Left ventricle myocardium superior (tissue), 1 donor: ENCODE data around the gene MROH2A. TPM values are rescaled to one million over a fixed set of nuclear protein-coding genes. Genes with fewer than 3 reads are reported as not detected.

Source experiments
- ATAC-seq: fragments of 200-7000 bp; cut with Tn5 transposase; one replicate; pipeline ENCODE4 v1.9.1; 2020; ENCODE audit warnings: mild to moderate bottlenecking, moderate library complexity
- DNase-seq: peaks from one replicate; pipeline ENCODE4 v3.0.0-alpha.2; 2020
- intact Hi-C: fragments of 100-400 bp; cut with micrococcal nuclease; formaldehyde crosslinking; loops from one replicate; pipeline ENCODE4 v1.11.0; 2022
- total RNA-seq: library from RNA; stranded (reverse); fragmentation: NEBNext Ultra II Directional; extraction: Animal tissue kit (Norgen Biotek cat#: 25700); gene quantifications from one replicate; pipeline ENCODE4 v1.2.1, GENCODE V29; 2021
- donor health status: DM: no; HTN: yes; CAD: no; lungs with severe emphysema.

MROH2A gene
- total RNA-seq, 1 donor from 2014 or later = not detected

GRCh38 chr2:233761040-233761769 lies 16.9 kb upstream of the MROH2A start:
- ATAC-seq (no peak), DNase-seq (no peak)
- intact Hi-C loops = no loop called here

DNA sequence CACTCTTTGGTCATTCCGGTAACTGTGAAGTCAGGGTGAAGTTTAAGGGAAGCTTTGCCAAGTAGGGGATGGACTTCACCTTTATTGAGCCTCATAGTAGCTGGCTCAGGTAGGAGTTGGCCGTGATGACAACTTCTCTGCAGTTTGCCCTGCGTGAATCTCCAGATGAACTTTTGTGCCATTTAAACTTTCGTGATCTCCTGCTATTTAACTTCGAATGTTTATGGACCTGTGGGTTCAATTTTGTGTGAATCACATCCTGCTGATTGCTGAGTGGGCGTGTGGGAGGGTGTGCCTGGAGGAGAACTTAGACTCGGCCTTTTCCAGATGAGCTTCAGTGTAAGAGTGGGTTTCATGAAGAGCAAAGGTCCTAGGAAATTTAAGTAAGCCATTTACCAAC lies 13.9 kb upstream of the MROH2A start:
- no peak for ATAC-seq
- DNase-seq = no peak
- intact Hi-C loops = no loop called here

DNA sequence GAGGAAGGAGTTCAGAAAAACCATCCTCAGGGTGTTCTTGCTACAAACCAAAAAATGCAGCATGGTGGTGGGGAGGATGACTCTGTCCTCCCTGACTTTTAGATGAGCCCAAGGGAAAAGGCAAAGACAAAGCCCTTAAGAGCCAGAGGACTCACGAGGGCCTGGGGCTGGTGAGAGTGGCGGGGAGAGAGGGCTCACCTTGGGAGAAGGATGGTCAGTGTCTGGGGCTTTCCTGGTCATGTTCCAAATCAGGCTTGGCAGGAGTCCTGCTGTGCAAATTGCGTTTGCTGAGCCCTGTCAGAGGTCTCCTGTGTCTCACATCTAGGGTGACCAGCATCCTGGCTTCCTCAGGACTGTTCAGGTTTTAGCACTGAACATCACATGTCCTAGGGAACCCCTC lies 13.4 kb upstream of the MROH2A start:
- intact Hi-C loops = no loop called here
- DNase-seq = no peak
- ATAC-seq = no peak

- intact Hi-C loops = no loop called here
- no peak for ATAC-seq
These were observed 11.7 kb upstream of the MROH2A start for GRCh38 chr2:233766416-233766815.

DNA sequence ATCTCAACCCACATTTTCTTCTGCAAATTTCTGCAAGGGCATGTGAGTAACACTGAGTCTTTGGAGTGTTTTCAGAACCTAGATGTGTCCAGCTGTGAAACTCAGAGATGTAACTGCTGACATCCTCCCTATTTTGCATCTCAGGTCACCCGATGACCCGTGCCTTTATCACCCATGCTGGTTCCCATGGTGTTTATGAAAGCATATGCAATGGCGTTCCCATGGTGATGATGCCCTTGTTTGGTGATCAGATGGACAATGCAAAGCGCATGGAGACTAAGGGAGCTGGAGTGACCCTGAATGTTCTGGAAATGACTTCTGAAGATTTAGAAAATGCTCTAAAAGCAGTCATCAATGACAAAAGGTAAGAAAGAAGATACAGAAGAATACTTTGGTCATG lies 10.1 kb upstream of the MROH2A start:
- intact Hi-C loops = no loop called here
- DNase-seq (no peak), ATAC-seq (no peak)

More at GRCh38 chr2:233766416-233766815, 11.7 kb upstream of the MROH2A start:
- DNase-seq = no peak

- intact Hi-C loops = no loop called here
- DNase-seq (no peak), ATAC-seq (no peak)
These were observed 8.9 kb upstream of the MROH2A start for GRCh38 chr2:233769260-233769659.

GRCh38 chr2:233772153-233772552 lies 6.0 kb upstream of the MROH2A start:
- intact Hi-C loops = no loop called here
- ATAC-seq (no peak), DNase-seq (no peak)

GRCh38 chr2:233772583-233772982 lies 5.5 kb upstream of the MROH2A start:
- intact Hi-C loops = no loop called here
- ATAC-seq (no peak), DNase-seq (no peak)

- intact Hi-C loops = no loop called here
- no peak for ATAC-seq
- DNase-seq = no peak
These were observed 4.3 kb upstream of the MROH2A start for GRCh38 chr2:233773854-233774253.

DNA sequence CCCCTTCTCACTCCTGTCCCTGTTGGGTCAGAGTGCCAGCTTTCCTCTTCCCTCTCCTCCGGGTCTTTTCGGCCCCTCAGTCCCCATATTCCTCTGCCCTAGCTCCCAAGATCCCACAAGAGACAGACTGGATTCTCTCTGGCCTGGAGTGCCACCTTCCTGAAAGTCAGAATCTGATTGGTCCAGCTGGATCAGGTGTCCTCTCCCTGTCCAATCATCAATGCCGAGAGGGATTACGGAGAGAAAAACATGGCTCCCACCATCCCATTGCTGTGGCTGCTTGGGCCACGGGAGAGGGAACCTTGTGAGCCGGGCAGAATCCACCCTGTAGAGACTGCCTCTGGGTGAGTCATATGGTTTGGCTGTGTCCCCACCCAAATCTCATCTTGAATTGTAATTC lies 2.7 kb upstream of the MROH2A start:
- ATAC-seq (no peak), DNase-seq (no peak)
- intact Hi-C loops = no loop called here

DNA sequence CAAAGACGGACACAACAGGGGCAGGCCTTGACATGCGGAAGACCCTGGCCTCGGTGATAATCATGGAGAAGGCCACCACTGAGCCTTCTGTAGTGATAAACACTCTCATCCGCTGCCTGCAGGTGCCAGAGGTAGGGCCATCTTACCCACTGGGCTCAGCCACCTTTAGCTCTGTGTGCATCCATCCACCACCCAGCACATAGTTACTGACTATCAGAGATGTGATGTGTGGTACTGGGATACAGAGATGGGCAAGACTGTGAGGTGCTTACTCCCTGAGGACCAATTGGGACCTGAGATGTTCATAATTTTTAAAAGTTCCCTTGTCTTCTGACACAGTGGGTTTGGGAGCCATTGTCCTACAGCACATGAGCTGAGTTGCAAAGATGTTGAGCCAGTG lies 1.6 kb downstream of the MROH2A start:
- intact Hi-C loops = no loop called here

DNA sequence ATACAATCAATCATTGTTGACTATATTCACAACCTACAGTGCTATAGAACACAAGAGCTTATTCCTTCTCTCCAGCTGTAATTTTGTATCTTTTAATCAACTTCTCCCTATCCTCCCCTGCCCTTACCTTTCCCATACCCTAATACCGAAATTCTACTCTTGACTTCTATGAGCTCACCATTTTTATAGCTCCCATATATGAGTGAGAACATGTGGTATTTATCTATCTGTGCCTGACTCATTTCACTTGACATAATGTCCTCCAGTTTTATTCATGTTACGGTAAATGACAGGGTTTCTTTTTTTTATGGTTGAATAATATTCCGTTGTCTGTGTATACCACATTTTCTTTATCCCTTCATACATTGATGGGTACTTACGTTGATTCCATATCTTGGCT lies 2.6 kb downstream of the MROH2A start:
- ATAC-seq = no peak
- intact Hi-C loops = no loop called here
- no peak for DNase-seq

More for the DNA sequence above, 1.6 kb downstream of the MROH2A start:
- ATAC-seq (no peak), DNase-seq (no peak)

- DNase-seq = no peak
- ATAC-seq = no peak
- intact Hi-C loops = no loop called here
These were observed 11.4 kb downstream of the MROH2A start for GRCh38 chr2:233789554-233789953.

DNA sequence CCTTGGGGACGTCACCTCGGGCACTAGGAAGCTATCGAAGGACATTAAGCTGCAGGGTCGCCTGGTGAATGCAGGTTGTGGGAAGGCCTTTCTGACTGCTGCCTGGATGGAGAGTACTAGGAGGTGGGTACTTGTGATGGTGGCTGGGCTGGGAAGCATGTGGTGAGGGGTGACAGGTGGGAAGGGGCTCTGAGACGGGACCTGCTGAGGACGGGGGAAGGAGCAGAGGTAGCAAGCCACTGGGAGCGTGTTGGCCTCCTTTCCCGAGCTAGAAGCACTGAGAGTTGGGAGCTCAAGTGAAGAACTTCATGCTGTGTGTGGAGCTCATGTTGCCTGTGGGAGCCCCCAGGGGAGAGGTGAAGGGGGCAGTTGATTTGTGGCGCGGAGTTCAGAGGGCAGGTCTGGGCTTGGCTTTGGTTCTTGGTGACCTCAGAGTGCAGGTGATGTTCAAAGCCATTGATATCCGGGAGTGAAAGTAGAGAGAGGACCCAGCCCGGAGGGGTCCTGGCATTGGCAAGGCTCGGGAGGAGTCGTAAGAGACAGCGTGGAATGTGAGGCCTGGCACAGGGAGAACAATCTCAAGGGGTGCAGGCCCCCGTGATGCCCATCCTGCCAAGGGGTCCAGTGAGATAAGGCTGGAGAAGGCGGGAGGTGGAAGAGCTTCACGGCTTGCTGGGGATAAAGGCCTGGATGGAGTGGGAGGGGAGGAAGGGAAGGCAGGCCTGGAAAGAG lies 13.2 kb downstream of the MROH2A start:
- DNase-seq (no peak), ATAC-seq (no peak)
- intact Hi-C loops = no loop called here

GRCh38 chr2:233791883-233792329 lies 13.8 kb downstream of the MROH2A start:
- DNase-seq (no peak), ATAC-seq (no peak)
- intact Hi-C loops = no loop called here

DNA sequence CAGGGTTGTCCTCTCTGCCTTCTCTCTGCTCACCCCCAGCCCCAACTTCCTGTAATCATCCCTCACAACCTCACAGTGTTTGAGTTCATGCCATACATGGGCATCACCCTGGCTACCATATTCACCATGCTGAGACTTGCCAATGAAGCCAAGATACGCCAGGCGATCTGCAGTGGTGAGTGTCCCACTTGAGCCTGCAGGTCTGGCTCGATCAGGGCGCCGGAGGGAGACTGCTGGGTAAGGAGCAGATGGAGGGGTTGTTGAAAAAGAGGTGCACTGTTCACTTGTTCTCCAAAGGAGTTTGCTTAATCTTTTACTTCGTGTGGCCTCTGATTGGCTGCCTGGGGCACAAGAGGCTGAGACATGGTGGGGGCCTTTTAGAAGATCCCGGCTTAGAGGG lies 14.6 kb downstream of the MROH2A start:
- intact Hi-C loops = no loop called here
- DNase-seq (no peak), ATAC-seq (no peak)

DNA sequence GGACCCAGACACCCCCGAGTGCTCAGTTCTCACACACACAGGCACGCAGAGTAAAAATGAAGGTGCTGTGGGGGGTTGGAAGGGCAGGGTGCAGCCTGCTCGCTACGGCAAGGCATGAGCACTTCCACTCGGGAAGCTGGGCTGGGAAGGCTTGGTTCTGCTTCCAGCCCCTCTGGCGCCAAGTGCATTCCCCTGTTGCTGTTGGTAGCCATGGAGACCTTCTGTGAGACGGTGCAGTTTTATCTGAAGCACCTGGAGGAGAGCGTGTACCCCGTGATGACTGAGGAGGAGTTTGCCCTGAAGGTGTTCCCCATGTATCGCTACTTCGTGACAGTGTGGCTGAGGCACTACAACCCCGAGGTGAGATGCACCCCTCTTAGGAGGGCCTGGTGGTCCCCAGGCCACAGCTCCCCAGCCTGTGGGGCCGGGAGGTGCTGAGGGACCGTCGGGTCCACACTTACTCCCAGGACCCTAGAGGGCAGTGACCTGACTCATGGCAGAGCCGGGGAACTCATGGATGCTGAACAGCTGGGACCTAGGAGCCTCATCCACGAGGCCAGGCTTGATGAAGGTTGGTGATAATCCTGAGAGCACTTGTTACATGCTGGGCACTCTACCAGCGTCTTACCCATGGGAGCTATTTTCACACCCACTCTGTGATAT lies 15.5 kb downstream of the MROH2A start:
- ATAC-seq = no peak
- DNase-seq = no peak
- intact Hi-C loops = no loop called here

- intact Hi-C loops = no loop called here
- ATAC-seq (no peak), DNase-seq (no peak)
These were observed 16.1 kb downstream of the MROH2A start for GRCh38 chr2:233794128-233794658.

GRCh38 chr2:233795735-233796171 lies 17.6 kb downstream of the MROH2A start:
- no peak for ATAC-seq
- no peak for DNase-seq

DNA sequence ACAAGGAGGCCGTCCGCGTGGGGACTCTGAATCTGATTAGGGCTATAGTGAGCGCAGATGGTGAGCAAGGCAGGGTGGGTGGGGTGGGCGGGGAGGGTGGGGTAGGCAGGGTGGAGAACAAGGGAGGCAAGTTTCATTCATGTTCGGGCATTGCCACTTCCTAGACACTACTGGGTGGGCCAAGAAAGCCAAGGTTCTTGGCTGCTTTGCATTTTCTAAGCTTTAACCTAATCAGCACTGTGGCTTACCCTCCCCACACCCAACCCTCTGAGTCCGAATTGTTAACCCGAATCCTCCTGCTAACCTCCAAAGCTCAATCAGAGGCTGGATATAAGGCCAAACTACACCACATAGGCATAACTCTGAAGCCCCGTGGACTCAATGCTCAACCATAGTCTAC lies 18.1 kb downstream of the MROH2A start:
- intact Hi-C loops = no loop called here
- ATAC-seq = no peak

More at GRCh38 chr2:233795735-233796171, 17.6 kb downstream of the MROH2A start:
- intact Hi-C loops = no loop called here

More for the DNA sequence above, 18.1 kb downstream of the MROH2A start:
- no peak for DNase-seq
